Nephron (organoid): ENCODE measurements around the gene TMTC1.

Experiments used
- H3K27ac Mint-ChIP-seq, 3 experiments: 2 replicates each; pipeline ENCODE4 v1.8.0; 2020; ENCODE audit warnings: mixed read lengths in 3 of 3, mild to moderate bottlenecking in 2 of 3, moderate library complexity in 1 of 3
- H3K27me3 Mint-ChIP-seq: 2 replicates; pipeline ENCODE4 v1.8.0; 2021; ENCODE audit warnings: low read depth, mild to moderate bottlenecking, moderate library complexity, mixed read lengths
- H3K36me3 Mint-ChIP-seq: 2 replicates; pipeline ENCODE4 v1.8.0; 2020; ENCODE audit warnings: low read depth, mixed read lengths
- H3K4me1 Mint-ChIP-seq: 2 replicates; pipeline ENCODE4 v1.8.0; 2020; ENCODE audit warnings: mixed read lengths
- H3K4me3 Mint-ChIP-seq, 3 experiments: 2 replicates each; pipeline ENCODE4 v1.8.0; 2020; ENCODE audit warnings: mild to moderate bottlenecking in 3 of 3, mixed read lengths in 3 of 3, moderate library complexity in 2 of 3
- H3K9me3 Mint-ChIP-seq: 2 replicates; pipeline ENCODE4 v1.8.0; 2020; ENCODE audit warnings: mixed read lengths
- TF ChIP-seq, protein P1 (sequence below), 3 experiments: fragments of 200-600 bp; sonication (generic); IDR thresholded peaks; one replicate each; pipeline ENCODE4 v1.5.0; 2021; ENCODE audit warnings: antibody characterized with exemption in 3 of 3; ENCODE audit not compliant: unreplicated experiment in 3 of 3

Gene TMTC1

DNA sequence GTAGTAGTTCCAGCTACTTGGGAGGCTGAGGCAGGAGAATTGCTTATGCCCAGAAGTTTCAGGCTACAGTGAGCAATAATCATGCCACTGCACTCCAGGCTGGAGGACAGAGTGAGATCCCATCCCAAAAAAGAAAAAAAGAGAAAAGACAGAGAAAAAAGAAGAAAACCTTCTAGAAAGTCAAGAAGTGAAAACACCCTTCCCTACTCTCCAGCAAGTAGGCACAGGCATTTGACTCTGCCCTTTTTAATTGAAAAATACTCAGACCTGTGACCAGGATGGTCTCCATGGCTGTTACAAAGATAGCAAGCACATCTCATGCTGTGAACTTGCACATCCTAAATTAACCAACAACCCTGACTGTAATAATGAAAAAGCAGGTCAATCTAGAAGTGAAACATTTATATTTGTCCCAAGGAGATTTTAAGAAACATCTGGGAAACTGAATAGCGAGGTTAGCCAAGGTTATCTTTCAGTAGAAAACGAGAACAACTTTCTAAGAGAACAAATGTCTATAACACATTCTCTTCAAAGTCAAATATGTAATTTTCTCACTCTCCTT lies 2.0 kb downstream of the TMTC1 start:
- Mint-ChIP-seq H3K27me3 (peaks cover 14% of the 10 kb centered on the region), H3K9me3 (peaks cover 7% of the 10 kb centered on the region), H3K4me3 (peak overlapping the region; percentile 94 to 98 (median 98)), H3K4me1 (peaks cover 18% of the 10 kb centered on the region), H3K36me3 (peaks cover 8% of the 10 kb centered on the region), H3K27ac (peak overlapping the region; percentile 19 to 80 (median 64))
- TF ChIP-seq, protein P1, sequence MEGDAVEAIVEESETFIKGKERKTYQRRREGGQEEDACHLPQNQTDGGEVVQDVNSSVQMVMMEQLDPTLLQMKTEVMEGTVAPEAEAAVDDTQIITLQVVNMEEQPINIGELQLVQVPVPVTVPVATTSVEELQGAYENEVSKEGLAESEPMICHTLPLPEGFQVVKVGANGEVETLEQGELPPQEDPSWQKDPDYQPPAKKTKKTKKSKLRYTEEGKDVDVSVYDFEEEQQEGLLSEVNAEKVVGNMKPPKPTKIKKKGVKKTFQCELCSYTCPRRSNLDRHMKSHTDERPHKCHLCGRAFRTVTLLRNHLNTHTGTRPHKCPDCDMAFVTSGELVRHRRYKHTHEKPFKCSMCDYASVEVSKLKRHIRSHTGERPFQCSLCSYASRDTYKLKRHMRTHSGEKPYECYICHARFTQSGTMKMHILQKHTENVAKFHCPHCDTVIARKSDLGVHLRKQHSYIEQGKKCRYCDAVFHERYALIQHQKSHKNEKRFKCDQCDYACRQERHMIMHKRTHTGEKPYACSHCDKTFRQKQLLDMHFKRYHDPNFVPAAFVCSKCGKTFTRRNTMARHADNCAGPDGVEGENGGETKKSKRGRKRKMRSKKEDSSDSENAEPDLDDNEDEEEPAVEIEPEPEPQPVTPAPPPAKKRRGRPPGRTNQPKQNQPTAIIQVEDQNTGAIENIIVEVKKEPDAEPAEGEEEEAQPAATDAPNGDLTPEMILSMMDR (IDR thresholded peaks at IDR 0.05; ENCODE audit: unreplicated experiment in 3 of 3), result no peak

DNA sequence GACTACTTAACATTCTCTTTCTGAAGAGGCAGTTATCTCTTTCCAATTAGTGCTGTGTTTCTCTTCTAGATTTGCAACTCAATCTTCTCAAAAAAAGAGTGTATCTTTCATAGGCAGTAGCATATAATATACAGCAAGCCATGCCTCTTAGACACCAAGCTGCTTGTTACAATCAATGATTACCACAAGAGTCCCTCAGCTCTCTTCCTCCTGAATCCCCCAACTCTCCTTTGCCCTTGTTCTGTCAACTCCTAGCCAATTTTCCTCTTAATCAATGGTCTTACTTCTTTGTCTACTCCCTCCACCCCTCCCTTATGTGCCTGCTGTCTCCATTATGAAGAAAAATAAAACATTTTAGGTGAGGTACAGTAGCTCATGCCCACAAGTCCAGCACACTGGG lies 2.6 kb downstream of the TMTC1 start:
- H3K27me3 Mint-ChIP-seq, result peaks cover 10% of the 10 kb centered on the region
- peaks cover 7% of the 10 kb centered on the region for H3K9me3 Mint-ChIP-seq
- peaks cover 18% of the 10 kb centered on the region for H3K4me1 Mint-ChIP-seq
- TF ChIP-seq, protein P1 (IDR thresholded peaks at IDR 0.05; ENCODE audit: unreplicated experiment in 3 of 3), result no peak
- H3K27ac Mint-ChIP-seq, result peak overlapping the region in 2 of 3 experiments; percentile 19 to 80
- peaks cover 8% of the 10 kb centered on the region for H3K36me3 Mint-ChIP-seq
- peak overlapping the region; percentile 94 to 98 (median 98) for H3K4me3 Mint-ChIP-seq

DNA sequence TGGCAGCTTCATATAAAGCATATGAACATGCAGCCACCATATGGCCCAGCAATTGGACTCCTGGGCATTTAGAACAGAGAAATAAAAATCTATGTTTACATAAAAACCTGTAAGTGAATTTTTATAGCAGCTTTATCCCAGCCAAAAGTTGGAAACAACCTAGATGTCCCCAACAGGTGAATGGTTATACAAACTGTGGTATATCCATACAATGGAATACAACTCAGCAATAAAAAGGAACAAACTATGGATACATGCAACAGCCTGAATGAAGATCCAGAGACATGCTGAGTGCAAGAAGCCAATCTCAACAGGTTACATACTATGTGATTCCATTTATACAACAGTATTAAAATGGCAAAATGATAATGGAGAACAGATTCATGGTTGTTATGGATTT lies 3.7 kb downstream of the TMTC1 start:
- TF ChIP-seq, protein P1 (IDR thresholded peaks at IDR 0.05; ENCODE audit: unreplicated experiment in 3 of 3), result no peak
- H3K9me3 Mint-ChIP-seq, result peaks cover 7% of the 10 kb centered on the region
- peaks cover 18% of the 10 kb centered on the region for H3K4me1 Mint-ChIP-seq
- H3K4me3 Mint-ChIP-seq, result peak overlapping the region in 1 of 3 experiments; percentile 38
- H3K27ac Mint-ChIP-seq, result no peak overlapping the region
- peaks cover 16% of the 10 kb centered on the region for H3K36me3 Mint-ChIP-seq
- H3K27me3 Mint-ChIP-seq, result peaks cover 10% of the 10 kb centered on the region

DNA sequence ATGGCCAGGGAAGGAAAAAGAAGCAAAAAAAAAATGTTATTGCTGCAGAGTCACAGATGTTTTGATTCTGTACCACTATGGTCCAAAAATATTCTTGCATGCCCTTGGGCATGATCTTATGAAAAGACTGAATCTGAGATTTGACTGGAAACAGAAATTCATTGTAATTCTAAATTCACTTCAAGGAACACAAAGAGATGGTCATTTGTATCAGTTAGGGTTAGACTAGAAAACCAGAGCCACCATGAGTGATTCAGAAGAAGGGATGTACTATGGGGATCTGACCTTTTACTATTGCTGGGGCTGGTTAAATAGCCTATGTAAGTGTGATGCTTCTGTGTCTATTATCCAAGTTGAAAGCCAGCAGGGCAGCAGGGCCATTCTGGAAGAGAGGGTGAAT lies 5.2 kb downstream of the TMTC1 start:
- H3K4me1 Mint-ChIP-seq, result peaks cover 30% of the 10 kb centered on the region
- peaks cover 21% of the 10 kb centered on the region for H3K36me3 Mint-ChIP-seq
- peaks cover 11% of the 10 kb centered on the region for H3K9me3 Mint-ChIP-seq
- H3K27me3 Mint-ChIP-seq, result peaks cover 10% of the 10 kb centered on the region
- TF ChIP-seq, protein P1 (IDR thresholded peaks at IDR 0.05; ENCODE audit: unreplicated experiment in 3 of 3), result no peak
- no peak overlapping the region for H3K27ac Mint-ChIP-seq
- peak overlapping the region in 1 of 3 experiments; percentile 23 for H3K4me3 Mint-ChIP-seq

DNA sequence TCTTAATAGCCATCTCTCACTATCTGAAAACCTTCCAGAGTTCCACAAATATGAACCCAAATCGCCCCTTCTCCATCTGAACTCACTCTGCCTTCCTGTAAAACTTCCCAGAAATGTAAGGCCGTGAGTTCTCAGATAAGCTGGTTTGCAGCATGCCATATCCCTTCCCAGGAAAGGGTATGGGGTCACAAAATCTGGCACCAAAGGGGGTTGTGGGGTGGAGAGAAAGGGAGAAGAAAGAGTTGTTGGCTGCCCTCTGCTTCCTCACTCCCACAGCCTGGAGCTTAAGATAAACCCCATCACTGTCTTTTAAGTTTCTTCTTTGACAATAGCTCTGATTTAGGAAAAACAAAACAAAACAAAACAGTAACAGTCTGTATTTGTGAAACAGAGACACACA lies 10.7 kb downstream of the TMTC1 start:
- H3K4me1 Mint-ChIP-seq, result peaks cover 52% of the 10 kb centered on the region
- H3K4me3 Mint-ChIP-seq, result no peak overlapping the region
- no peaks in the 10 kb centered on the region for H3K27me3 Mint-ChIP-seq
- H3K27ac Mint-ChIP-seq, result peak overlapping the region in 2 of 3 experiments; percentile 67 to 69
- TF ChIP-seq, protein P1 (IDR thresholded peaks at IDR 0.05; ENCODE audit: unreplicated experiment in 3 of 3), result no peak
- peaks cover 17% of the 10 kb centered on the region for H3K36me3 Mint-ChIP-seq
- H3K9me3 Mint-ChIP-seq, result peaks cover 4% of the 10 kb centered on the region

DNA sequence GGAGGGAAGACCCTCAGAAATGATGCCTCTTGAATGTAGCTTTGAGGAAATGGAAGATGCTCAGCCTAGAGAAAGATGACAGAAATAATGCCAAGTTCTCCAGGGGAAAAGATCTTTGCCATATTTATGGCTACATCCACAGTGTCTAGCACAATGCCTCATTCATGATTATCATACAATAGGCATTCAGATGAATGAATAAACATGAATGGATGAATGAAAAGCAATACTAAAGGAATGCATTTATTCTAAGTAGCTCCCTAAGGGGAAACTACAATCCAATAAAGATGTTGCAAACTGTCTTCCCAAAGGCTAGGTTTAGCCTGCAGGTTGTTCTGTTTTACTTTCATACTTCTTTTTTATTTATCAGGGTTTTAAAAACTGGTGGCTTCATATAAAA lies 12.0 kb downstream of the TMTC1 start:
- TF ChIP-seq, protein P1 (IDR thresholded peaks at IDR 0.05; ENCODE audit: unreplicated experiment in 3 of 3), result no peak
- Mint-ChIP-seq H3K36me3 (peaks cover 13% of the 10 kb centered on the region), H3K27ac (peak overlapping the region in 1 of 3 experiments; percentile 38)

More for the DNA sequence above, 12.0 kb downstream of the TMTC1 start:
- H3K4me1 Mint-ChIP-seq, result peaks cover 56% of the 10 kb centered on the region
- H3K9me3 Mint-ChIP-seq, result peaks cover 4% of the 10 kb centered on the region
- no peaks in the 10 kb centered on the region for H3K27me3 Mint-ChIP-seq
- no peak overlapping the region for H3K4me3 Mint-ChIP-seq
